Liver (tissue), 9 donors: Measurements from ENCODE around the gene TXK. TPM values are rescaled to one million over a fixed set of nuclear protein-coding genes. Genes with fewer than 3 reads are reported as not detected.

Experiments used
- DNase-seq: peaks from one replicate; pipeline ENCODE4 v3.0.0-alpha.2; 2017; ENCODE audit warnings: low spot score
- H3K27ac ChIP-seq, 2 donors: one replicate each; pipeline ENCODE4 v1.7.0; 2013; ENCODE audit warnings: inconsistent platforms in 2 of 2, low read length in 2 of 2, control low read depth in 1 of 2, low read depth in 1 of 2, mild to moderate bottlenecking in 1 of 2
- H3K27me3 ChIP-seq, 4 donors: one replicate each; pipeline versions ENCODE4 v1.6.1 to v1.7.0; 2013; ENCODE audit warnings: low read length in 3 of 4, inconsistent platforms in 1 of 4, mild to moderate bottlenecking in 1 of 4, moderate library complexity in 1 of 4; ENCODE audit not compliant: control insufficient read depth in 4 of 4, insufficient read depth in 4 of 4
- H3K36me3 ChIP-seq, 4 donors: one replicate each; pipeline versions ENCODE4 v1.6.1 to v1.7.0; 2013; ENCODE audit warnings: low read length in 3 of 4, mild to moderate bottlenecking in 3 of 4, low read depth in 1 of 4, moderate library complexity in 1 of 4; ENCODE audit not compliant: control insufficient read depth in 4 of 4, insufficient read depth in 3 of 4
- H3K4me1 ChIP-seq, 4 donors: one replicate each; pipeline versions ENCODE4 v1.6.1 to v1.7.0; 2013; ENCODE audit warnings: low read length in 3 of 4, mild to moderate bottlenecking in 3 of 4, moderate library complexity in 1 of 4; ENCODE audit not compliant: control insufficient read depth in 4 of 4, insufficient read depth in 4 of 4
- H3K4me3 ChIP-seq, 3 donors: one replicate each; pipeline versions ENCODE4 v1.6.1 to v1.7.0; 2013; ENCODE audit warnings: low read length in 3 of 3, control low read depth in 1 of 3, low read depth in 1 of 3, mild to moderate bottlenecking in 1 of 3
- H3K9ac ChIP-seq, 2 donors: one replicate each; pipeline ENCODE4 v1.7.0; 2013; ENCODE audit warnings: low read length in 2 of 2, mild to moderate bottlenecking in 2 of 2, moderate library complexity in 2 of 2, control low read depth in 1 of 2, low read depth in 1 of 2
- H3K9me3 ChIP-seq, 4 donors: one replicate each; pipeline versions ENCODE4 v1.6.1 to v1.7.0; 2013; ENCODE audit warnings: low read length in 3 of 4; ENCODE audit not compliant: control insufficient read depth in 4 of 4
- CTCF ChIP-seq: fragments of 150-350 bp; IDR thresholded peaks from 2 replicates; pipeline ENCODE4 v1.5.1; 2017; ENCODE audit warnings: improper control_type of control experiment, low read depth, low read length; ENCODE audit not compliant: missing input control
- EGR1 ChIP-seq, 2 donors: IDR thresholded peaks; 2 replicates each; pipeline ENCODE4 v1.6.1; 2016 to 2018; ENCODE audit warnings: antibody characterized with exemption in 2 of 2, low read depth in 2 of 2
- FOXA1 ChIP-seq: IDR thresholded peaks from 2 replicates; pipeline ENCODE4 v1.6.1; 2016; ENCODE audit warnings: antibody characterized with exemption
- FOXA2 ChIP-seq: IDR thresholded peaks from 2 replicates; pipeline ENCODE4 v1.6.1; 2016; ENCODE audit warnings: antibody characterized with exemption
- GABPA ChIP-seq, 2 donors: IDR thresholded peaks in 1 of 2; conservative IDR thresholded peaks in 1 of 2; 2 replicates each; pipeline ENCODE4 v1.6.1; 2016; ENCODE audit warnings: antibody characterized with exemption in 2 of 2, mild to moderate bottlenecking in 1 of 2, moderate library complexity in 1 of 2
- HNF4A ChIP-seq, 2 donors: conservative IDR thresholded peaks; 2 replicates each; pipeline ENCODE4 v1.6.1; 2016; ENCODE audit warnings: antibody characterized with exemption in 2 of 2, mild to moderate bottlenecking in 2 of 2
- JUND ChIP-seq, 2 donors: IDR thresholded peaks; 2 replicates each; pipeline ENCODE4 v1.6.1; 2016; ENCODE audit warnings: antibody characterized with exemption in 2 of 2
- REST ChIP-seq: IDR thresholded peaks from 2 replicates; pipeline ENCODE4 v1.6.1; 2016; ENCODE audit warnings: antibody characterized with exemption, mild to moderate bottlenecking
- SP1 ChIP-seq: IDR thresholded peaks from 2 replicates; pipeline ENCODE4 v1.6.1; 2018; ENCODE audit warnings: antibody characterized with exemption, mild to moderate bottlenecking
- TAF1 ChIP-seq: conservative IDR thresholded peaks from 2 replicates; pipeline ENCODE4 v1.6.1; 2016; ENCODE audit warnings: antibody characterized with exemption, mild to moderate bottlenecking
- YY1 ChIP-seq: IDR thresholded peaks from 2 replicates; pipeline ENCODE4 v1.6.1; 2016; ENCODE audit warnings: antibody characterized with exemption, mild to moderate bottlenecking
- ZBTB33 ChIP-seq: IDR thresholded peaks from 2 replicates; pipeline ENCODE4 v1.6.1; 2016; ENCODE audit warnings: antibody characterized with exemption
- WGBS: extraction: QIAGEN DNeasy Blood & Tissue Kit; methylation state at CpG from one replicate; pipeline ENCODE4 v1.1.7; 2013; 5-methylcytosine and 5-hydroxymethylcytosine counted together
- polyA plus RNA-seq, 2 donors: library from polyadenylated mRNA; stranded (reverse) in 1 of 2; unstranded in 1 of 2; fragments of 200-250 nt in 1 of 2; fragments of >200 nt in 1 of 2; fragmentation: Nextera tagmentation in 1 of 2; extraction: Ambion mirVana in 1 of 2; gene quantifications; one replicate each; pipeline versions ENCODE4 v1.2.1 to v1.2.3, GENCODE V29; 2013 to 2015
- total RNA-seq, 2 donors: library from RNA; depleted of rRNA; stranded (reverse); fragments of >200 nt; gene quantifications; one replicate each; pipeline ENCODE4 v1.2.3, GENCODE V29; 2014
- donor health status: healthy.
- donor health status: healthy.
- donor health status: healthy.
- donor health status: healthy.
- donor health status: healthy.

Gene TXK
- total and polyA plus RNA-seq, 4 donors = 0.43 to 4.9 (median 1.4) TPM

- Histone ChIP-seq H3K27me3 (no peaks in the 10 kb centered on the region), H3K9me3 (no peaks in the 10 kb centered on the region), H3K4me3 (no peak overlapping the region), H3K9ac (no peak overlapping the region), H3K4me1 (no peaks in the 10 kb centered on the region), H3K27ac (no peak overlapping the region), H3K36me3 (peaks cover 0 to 18% (median 6%) of the 10 kb centered on the region in 4 donors)
- no peak for DNase-seq
- no peak for TF ChIP-seq GABPA (IDR thresholded peaks at IDR 0.05 in 1 of 2, conservative IDR thresholded peaks at IDR 0.05 in 1 of 2)
- WGBS = 96% methylated on average over 5 of the region's 5 CpGs
These were observed 18.2 kb upstream of the TXK start for GRCh38 chr4:48152259-48152658.

- WGBS = 95% methylated on average over 3 of the region's 3 CpGs
These were observed 15.8 kb upstream of the TXK start for GRCh38 chr4:48149827-48150370.

GRCh38 chr4:48147621-48148020 is 13.6 kb upstream of the TXK start:
- Histone ChIP-seq H3K27me3 (no peaks in the 10 kb centered on the region), H3K4me1 (no peaks in the 10 kb centered on the region), H3K9me3 (no peaks in the 10 kb centered on the region), H3K36me3 (peaks cover 4 to 13% (median 6%) of the 10 kb centered on the region in 4 donors), H3K27ac (no peak overlapping the region), H3K9ac (no peak overlapping the region), H3K4me3 (no peak overlapping the region)
- DNase-seq = no peak
- 96% methylated on average over 1 of the region's 1 CpG for WGBS
- TF ChIP-seq SP1 = no peak
- TF ChIP-seq FOXA1 = no peak
- no peak for TF ChIP-seq GABPA (IDR thresholded peaks at IDR 0.05 in 1 of 2, conservative IDR thresholded peaks at IDR 0.05 in 1 of 2)
- no peak for TF ChIP-seq REST
- no peak for TF ChIP-seq CTCF
- TF ChIP-seq HNF4A (conservative IDR thresholded peaks at IDR 0.05) = no peak
- TF ChIP-seq YY1 = no peak
- TF ChIP-seq EGR1 (IDR thresholded peaks at IDR 0.05; ENCODE audit: low read depth in 2 of 2) = no peak
- no peak for TF ChIP-seq JUND (IDR thresholded peaks at IDR 0.05)
- TF ChIP-seq TAF1 = no peak
- TF ChIP-seq ZBTB33 = no peak

More at GRCh38 chr4:48149827-48150370, 15.8 kb upstream of the TXK start:
- Histone ChIP-seq H3K9me3 (no peaks in the 10 kb centered on the region), H3K4me1 (no peaks in the 10 kb centered on the region), H3K27me3 (no peaks in the 10 kb centered on the region), H3K4me3 (no peak overlapping the region), H3K27ac (no peak overlapping the region), H3K36me3 (peaks cover 2 to 9% (median 3%) of the 10 kb centered on the region in 4 donors), H3K9ac (no peak overlapping the region)
- DNase-seq = no peak
- TF ChIP-seq FOXA2 = no peak
